ENCODE results near the gene GTF2F1.
"Not testable (repeated sequence)": the region's sequence is repeated elsewhere in the genome, so short reads cannot be mapped to it uniquely, and the experiment has no call there.

Gene GTF2F1

DNA sequence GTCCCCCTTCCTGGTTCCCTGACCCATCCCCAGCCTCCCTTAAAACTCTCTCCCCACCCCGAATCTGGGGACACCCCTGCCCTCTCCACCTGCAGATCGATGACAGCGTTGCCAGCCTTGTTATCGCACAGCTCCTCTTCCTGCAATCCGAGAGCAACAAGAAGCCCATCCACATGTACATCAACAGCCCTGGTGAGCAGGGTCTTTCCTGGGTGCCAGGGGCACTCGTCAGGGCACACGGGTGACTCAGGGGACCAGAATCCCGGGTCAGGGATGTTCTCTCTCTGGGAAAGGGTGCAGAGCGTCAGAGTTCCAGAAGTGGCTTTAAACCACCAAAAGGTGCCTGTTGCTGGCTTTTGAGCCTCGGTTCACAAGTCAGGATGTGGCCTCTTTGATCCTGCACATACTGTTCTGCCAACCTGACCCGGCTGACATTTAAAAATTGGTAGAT, 30.6 kb downstream of the GTF2F1 start:
- H3K36me3 Mint-ChIP-seq (ENCODE audit: low read depth), result peaks cover 48% of the 10 kb centered on the region
- H3K27ac Mint-ChIP-seq, result peak overlapping the region; percentile 78
- H3K27me3 Mint-ChIP-seq, result no peaks in the 10 kb centered on the region
- H3K4me3 Mint-ChIP-seq, result peak overlapping the region; percentile 89
- no peaks in the 10 kb centered on the region for H3K9me3 Mint-ChIP-seq
- H3K4me1 Mint-ChIP-seq (ENCODE audit: low read depth), result peaks cover 10% of the 10 kb centered on the region
- intact Hi-C loops (cut with micrococcal nuclease), result no loop called here

DNA sequence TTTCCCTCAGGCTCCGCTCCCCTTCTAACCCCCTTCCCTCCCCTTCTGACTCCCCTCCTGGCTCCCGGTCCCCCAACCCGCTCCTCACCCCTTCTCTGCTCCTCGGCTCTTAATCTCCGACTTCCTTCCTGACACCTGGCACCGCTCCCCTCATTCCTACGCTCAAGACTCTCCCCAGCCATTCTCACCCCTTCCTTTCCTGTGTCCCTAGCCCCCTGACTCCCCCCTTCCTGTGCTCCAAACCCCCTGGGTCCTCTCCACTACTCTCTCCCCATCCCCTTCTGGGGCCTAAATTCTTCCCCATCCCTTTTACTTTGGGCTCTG, 31.0 kb downstream of the GTF2F1 start:
- Mint-ChIP-seq H3K27ac (peak overlapping the region; percentile 78), H3K4me3 (peak overlapping the region; percentile 89), H3K27me3 (no peaks in the 10 kb centered on the region), H3K4me1 (ENCODE audit: low read depth) (peaks cover 10% of the 10 kb centered on the region), H3K9me3 (no peaks in the 10 kb centered on the region), H3K36me3 (ENCODE audit: low read depth) (peaks cover 44% of the 10 kb centered on the region)
- intact Hi-C loops (cut with micrococcal nuclease), result no loop called here

DNA sequence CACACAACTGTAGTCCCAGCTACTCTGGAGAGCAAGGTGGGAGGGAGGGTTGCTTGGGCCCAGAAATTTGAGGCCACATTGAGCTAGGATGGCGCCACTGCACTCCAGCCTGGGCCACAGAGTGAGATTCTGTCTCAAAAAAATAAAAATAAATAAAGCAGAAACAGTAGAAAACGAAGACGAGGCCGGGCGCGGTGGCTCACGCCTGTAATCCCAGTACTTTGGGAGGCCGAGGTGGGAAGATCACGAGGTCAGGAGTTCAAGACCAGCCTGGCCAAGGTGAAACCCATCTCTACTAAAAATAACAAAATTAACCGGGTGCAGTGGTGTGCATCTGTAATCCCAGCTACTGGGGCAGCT, 32.1 kb downstream of the GTF2F1 start:
- peaks cover 33% of the 10 kb centered on the region for H3K36me3 Mint-ChIP-seq (ENCODE audit: low read depth)
- intact Hi-C loops (cut with micrococcal nuclease), result loop anchor here (1.0 kb wide), 1 partner anchor 11 kb away; the partner anchor contains the start of gene ALKBH7

GRCh38 chr19:6360445-6360844, 32.5 kb downstream of the GTF2F1 start:
- H3K27ac Mint-ChIP-seq; H3K9me3 Mint-ChIP-seq; intact Hi-C loops (cut with micrococcal nuclease); H3K4me3 Mint-ChIP-seq; H3K27me3 Mint-ChIP-seq: not testable (repeated sequence)
- Mint-ChIP-seq H3K36me3 (ENCODE audit: low read depth) (peaks cover 29% of the 10 kb centered on the region), H3K4me1 (ENCODE audit: low read depth) (peaks cover 10% of the 10 kb centered on the region)

More for the DNA sequence above, 32.1 kb downstream of the GTF2F1 start:
- not testable (repeated sequence) for H3K27me3 Mint-ChIP-seq, H3K9me3 Mint-ChIP-seq, H3K4me3 Mint-ChIP-seq
- Mint-ChIP-seq H3K27ac (peak overlapping the region; percentile 78), H3K4me1 (ENCODE audit: low read depth) (peaks cover 10% of the 10 kb centered on the region)

DNA sequence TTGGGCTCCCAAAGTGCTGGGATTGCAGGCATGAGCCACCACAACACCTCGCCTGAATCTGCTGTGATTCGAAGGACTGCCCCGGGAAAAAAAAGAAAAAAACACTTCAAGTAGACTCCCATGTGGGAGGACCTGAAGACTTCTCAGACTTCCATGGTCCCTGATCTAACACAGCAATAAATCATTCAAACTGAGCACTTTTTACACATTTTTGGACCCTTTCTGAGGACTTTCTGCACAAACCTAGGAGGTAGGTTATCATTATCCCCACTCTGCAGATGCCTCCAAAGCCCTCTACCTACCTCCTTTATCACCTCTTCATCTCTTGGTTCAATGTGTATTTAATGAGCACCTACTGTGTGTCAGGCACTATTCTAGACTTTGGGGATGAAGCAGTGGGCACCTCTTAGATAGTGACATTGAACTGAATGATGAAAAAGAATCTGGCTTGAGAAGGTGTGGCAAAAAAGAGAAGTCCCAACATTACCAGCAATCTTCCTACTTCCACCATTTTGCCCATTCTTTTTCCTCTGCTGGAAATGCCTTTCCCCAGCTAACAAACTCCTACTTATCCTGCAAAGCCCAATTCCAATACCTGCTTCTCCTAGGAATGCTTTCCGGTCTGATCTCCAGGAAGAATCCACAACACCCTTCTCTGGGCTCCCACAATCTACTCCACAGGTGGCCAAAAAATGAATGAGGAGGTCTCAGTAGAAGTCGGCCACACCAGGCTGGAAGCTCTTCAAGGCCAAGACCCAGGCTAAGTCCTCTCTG, 33.2 kb downstream of the GTF2F1 start:
- Mint-ChIP-seq H3K27me3 (no peaks in the 10 kb centered on the region), H3K4me1 (ENCODE audit: low read depth) (peaks cover 10% of the 10 kb centered on the region), H3K36me3 (ENCODE audit: low read depth) (peaks cover 22% of the 10 kb centered on the region), H3K9me3 (no peaks in the 10 kb centered on the region), H3K4me3 (no peak overlapping the region), H3K27ac (no peak overlapping the region)
- intact Hi-C loops (cut with micrococcal nuclease), result no loop called here

DNA sequence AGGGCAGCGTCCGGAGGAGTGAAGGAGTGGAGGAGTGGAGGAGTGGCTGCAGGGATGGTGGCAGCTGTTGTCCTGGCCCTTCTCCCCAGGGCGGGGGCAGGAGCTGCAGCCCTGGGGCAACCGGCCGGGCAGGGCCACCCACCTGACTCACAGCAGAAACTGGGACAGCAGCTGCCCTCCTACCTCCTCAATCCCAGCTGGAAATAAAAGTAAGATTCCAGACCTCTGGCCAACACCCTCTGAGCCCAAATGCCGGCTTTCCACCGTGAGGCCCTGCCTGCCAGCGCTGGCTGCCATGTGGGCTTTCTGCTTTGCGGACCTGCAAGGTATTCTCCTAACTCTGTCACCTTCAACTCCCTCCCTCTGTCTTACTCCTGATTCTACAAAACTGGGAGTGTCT, 35.0 kb downstream of the GTF2F1 start:
- no peaks in the 10 kb centered on the region for H3K9me3 Mint-ChIP-seq
- H3K4me3 Mint-ChIP-seq, result no peak overlapping the region
- H3K36me3 Mint-ChIP-seq (ENCODE audit: low read depth), result peaks cover 12% of the 10 kb centered on the region
- H3K27me3 Mint-ChIP-seq, result no peaks in the 10 kb centered on the region
- peaks cover 10% of the 10 kb centered on the region for H3K4me1 Mint-ChIP-seq (ENCODE audit: low read depth)
- intact Hi-C loops (cut with micrococcal nuclease), result no loop called here
- no peak overlapping the region for H3K27ac Mint-ChIP-seq

DNA sequence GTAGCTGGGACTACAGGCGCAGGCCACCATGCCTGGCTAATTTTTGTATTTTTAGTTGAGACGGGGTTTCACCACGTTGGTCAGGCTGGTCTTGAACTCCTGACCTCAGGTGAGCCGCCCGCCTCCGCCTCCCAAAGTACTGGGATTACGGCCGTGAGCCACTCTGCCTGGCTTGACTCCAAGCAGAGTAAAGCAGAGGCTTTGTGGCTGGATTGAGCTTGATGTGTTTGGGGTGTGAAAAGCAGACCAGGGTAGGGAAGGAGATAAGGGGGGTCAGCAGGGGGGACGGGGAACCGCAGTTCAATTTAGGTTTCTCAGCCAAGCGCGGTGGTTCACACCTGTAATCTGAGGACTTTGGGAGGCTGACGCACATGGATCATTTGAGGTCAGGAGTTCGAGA, 35.8 kb downstream of the GTF2F1 start:
- no peaks in the 10 kb centered on the region for H3K27me3 Mint-ChIP-seq
- intact Hi-C loops (cut with micrococcal nuclease), result no loop called here
- H3K9me3 Mint-ChIP-seq, result no peaks in the 10 kb centered on the region
- peaks cover 6% of the 10 kb centered on the region for H3K36me3 Mint-ChIP-seq (ENCODE audit: low read depth)
- H3K4me1 Mint-ChIP-seq (ENCODE audit: low read depth), result peaks cover 3% of the 10 kb centered on the region
- H3K4me3 Mint-ChIP-seq, result no peak overlapping the region
- H3K27ac Mint-ChIP-seq, result no peak overlapping the region

DNA sequence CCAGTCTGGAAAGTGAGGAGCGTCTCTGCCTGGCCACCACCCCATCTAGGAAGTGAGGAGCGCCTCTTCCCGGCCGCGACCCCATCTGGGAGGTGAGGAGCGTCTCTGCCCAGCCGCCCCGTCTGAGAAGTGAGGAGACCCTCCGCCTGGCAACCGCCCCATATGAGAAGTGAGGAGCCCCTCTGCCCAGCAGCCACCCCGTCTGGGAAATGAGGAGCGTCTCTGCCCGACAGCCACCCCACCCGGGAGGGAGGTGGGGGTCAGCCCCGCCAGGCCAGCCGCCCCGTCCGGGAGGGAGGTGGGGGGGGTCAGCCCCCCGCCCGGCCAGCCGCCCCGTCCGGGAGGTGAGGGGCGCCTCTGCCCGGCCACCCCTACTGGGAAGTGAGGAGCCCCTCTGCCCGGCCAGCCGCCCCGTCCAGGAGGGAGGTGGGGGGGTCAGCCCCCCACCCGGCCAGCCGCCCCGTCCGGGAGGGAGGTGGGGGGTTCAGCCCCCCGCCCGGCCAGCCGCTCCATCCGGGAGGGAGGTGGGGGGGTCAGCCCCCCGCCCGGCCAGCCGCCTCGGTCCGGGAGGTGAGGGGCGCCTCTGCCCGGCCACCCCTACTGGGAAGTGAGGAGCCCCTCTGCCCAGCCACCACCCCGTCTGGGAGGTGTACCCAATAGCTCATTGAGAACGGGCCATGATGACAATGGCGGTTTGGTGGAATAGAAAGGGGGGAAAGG, 37.5 kb downstream of the GTF2F1 start:
- H3K4me3 Mint-ChIP-seq; H3K36me3 Mint-ChIP-seq (ENCODE audit: low read depth); H3K27me3 Mint-ChIP-seq; H3K4me1 Mint-ChIP-seq (ENCODE audit: low read depth); H3K9me3 Mint-ChIP-seq; H3K27ac Mint-ChIP-seq; intact Hi-C loops (cut with micrococcal nuclease): not testable (repeated sequence)

- Mint-ChIP-seq H3K27me3 (no peaks in the 10 kb centered on the region), H3K4me3 (no peak overlapping the region), H3K9me3 (no peaks in the 10 kb centered on the region), H3K27ac (no peak overlapping the region), H3K36me3 (ENCODE audit: low read depth) (no peaks in the 10 kb centered on the region), H3K4me1 (ENCODE audit: low read depth) (peaks cover 1% of the 10 kb centered on the region)
- intact Hi-C loops (cut with micrococcal nuclease), result loop anchor here (5.0 kb wide), 1 partner anchor 187 kb away; no protein-coding TSS in a partner anchor
Observed at GRCh38 chr19:6354098-6354674, 38.8 kb downstream of the GTF2F1 start.

- Mint-ChIP-seq H3K27me3 (no peaks in the 10 kb centered on the region), H3K27ac (no peak overlapping the region), H3K36me3 (ENCODE audit: low read depth) (no peaks in the 10 kb centered on the region), H3K9me3 (no peaks in the 10 kb centered on the region), H3K4me1 (ENCODE audit: low read depth) (peaks cover 8% of the 10 kb centered on the region), H3K4me3 (no peak overlapping the region)
- intact Hi-C loops (cut with micrococcal nuclease), result loop anchor here (5.0 kb wide), 1 partner anchor 185 kb away; no protein-coding TSS in a partner anchor
Observed at GRCh38 chr19:6352381-6353165, 40.4 kb downstream of the GTF2F1 start.

DNA sequence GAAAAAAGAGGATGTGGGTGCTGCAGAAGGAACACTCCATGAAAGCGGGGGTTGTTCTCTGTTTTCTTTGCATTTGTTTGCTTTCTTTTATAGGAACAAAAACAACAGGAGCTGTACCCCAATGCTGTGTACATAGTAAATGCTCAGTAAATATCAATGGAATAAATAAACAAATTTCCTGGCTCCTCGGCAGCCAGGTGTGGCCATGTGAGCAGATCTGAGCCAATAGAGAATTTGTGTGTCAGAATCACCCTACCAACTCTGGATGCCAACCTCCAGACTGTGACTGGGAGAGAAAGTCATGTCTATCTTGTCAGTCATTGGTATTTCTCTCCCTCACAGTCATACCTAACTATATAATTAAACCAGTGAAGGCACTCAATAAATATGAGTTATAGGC, 42.3 kb downstream of the GTF2F1 start:
- peaks cover 8% of the 10 kb centered on the region for H3K4me1 Mint-ChIP-seq (ENCODE audit: low read depth)
- H3K36me3 Mint-ChIP-seq (ENCODE audit: low read depth), result no peaks in the 10 kb centered on the region
- intact Hi-C loops (cut with micrococcal nuclease), result loop anchor here (5.0 kb wide), 1 partner anchor 183 kb away; no protein-coding TSS in a partner anchor
- no peak overlapping the region for H3K27ac Mint-ChIP-seq
- no peaks in the 10 kb centered on the region for H3K9me3 Mint-ChIP-seq
- no peaks in the 10 kb centered on the region for H3K27me3 Mint-ChIP-seq
- no peak overlapping the region for H3K4me3 Mint-ChIP-seq

GRCh38 chr19:6349271-6349670, 43.7 kb downstream of the GTF2F1 start:
- intact Hi-C loops (cut with micrococcal nuclease); H3K9me3 Mint-ChIP-seq: not testable (repeated sequence)

DNA sequence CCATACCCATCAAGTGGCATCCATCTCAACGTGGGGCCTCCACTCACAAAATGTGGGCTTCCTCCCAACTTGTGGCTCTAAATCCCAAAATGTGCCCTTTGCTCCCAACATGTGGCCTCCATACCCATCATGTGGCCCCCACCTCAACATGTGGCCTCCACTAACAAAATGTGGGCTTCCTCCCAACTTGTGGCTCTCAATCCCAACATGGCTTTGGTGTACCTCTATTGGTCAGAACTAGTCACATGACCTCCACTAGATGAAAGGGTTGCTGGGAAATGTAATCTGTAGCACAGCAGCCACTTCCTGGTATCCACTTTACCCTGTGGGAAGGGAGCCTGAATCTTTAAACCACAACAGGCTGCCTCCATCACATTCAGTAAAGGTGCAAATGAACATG, 49.5 kb downstream of the GTF2F1 start:
- Mint-ChIP-seq H3K4me3 (no peak overlapping the region), H3K9me3 (peaks cover 9% of the 10 kb centered on the region), H3K36me3 (ENCODE audit: low read depth) (no peaks in the 10 kb centered on the region), H3K27ac (no peak overlapping the region), H3K27me3 (peaks cover 2% of the 10 kb centered on the region), H3K4me1 (ENCODE audit: low read depth) (peaks cover 7% of the 10 kb centered on the region)
- intact Hi-C loops (cut with micrococcal nuclease), result no loop called here

More at GRCh38 chr19:6349271-6349670, 43.7 kb downstream of the GTF2F1 start:
- H3K4me1 Mint-ChIP-seq (ENCODE audit: low read depth); H3K36me3 Mint-ChIP-seq (ENCODE audit: low read depth); H3K4me3 Mint-ChIP-seq; H3K27me3 Mint-ChIP-seq; H3K27ac Mint-ChIP-seq: not testable (repeated sequence)

Data from dendritic cell treated with granulocyte-macrophage colony-stimulating factor and Interleukin-4, amounts not matched to agents 40 ng/mL and 50 ng/mL, for 4 days (primary cell).